ENCODE data around the gene ESRRG.

Gene ESRRG

DNA sequence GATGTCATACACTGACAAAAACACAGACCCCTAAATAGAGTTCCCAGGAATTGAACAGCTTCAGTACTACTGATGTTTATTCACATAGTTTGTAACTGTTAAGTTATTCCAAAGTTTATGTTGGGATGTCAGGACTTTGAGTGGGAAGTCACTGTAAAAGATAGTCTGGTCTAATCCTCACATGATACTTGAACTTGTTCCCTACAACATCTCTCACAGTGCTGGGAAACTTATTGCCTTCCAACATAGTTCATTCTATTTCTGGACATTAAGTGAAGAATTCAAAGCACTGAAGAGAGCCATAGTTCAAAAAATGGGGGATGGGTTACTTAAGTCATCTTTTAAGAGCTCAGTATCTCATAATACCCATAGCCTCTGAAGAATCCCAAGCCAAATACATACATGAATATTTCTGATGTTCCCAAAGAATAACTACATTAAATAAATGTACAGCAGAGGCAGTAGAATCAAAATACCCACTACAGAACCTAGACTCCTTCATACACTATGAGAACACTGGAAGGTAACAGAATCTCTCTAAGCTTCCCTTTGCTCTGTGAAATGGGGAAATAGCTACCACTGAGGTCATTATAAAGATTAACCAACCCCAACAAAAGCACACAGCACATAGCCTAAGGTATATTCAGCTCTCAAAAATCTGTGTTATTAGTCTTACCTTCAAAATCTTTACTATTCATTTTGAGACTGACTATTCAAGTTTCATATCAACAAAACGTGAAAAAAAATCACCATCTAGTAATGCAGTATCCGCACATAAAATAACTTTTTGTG lies 81.4 kb downstream of the ESRRG start:
- DNase-seq (ENCODE audit: low read depth) = no peak
- no peak overlapping the region for H3K4me3 ChIP-seq (ENCODE audit: low read depth, low read length)
- TF ChIP-seq, protein P1, sequence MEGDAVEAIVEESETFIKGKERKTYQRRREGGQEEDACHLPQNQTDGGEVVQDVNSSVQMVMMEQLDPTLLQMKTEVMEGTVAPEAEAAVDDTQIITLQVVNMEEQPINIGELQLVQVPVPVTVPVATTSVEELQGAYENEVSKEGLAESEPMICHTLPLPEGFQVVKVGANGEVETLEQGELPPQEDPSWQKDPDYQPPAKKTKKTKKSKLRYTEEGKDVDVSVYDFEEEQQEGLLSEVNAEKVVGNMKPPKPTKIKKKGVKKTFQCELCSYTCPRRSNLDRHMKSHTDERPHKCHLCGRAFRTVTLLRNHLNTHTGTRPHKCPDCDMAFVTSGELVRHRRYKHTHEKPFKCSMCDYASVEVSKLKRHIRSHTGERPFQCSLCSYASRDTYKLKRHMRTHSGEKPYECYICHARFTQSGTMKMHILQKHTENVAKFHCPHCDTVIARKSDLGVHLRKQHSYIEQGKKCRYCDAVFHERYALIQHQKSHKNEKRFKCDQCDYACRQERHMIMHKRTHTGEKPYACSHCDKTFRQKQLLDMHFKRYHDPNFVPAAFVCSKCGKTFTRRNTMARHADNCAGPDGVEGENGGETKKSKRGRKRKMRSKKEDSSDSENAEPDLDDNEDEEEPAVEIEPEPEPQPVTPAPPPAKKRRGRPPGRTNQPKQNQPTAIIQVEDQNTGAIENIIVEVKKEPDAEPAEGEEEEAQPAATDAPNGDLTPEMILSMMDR (IDR thresholded peaks at IDR 0.05; ENCODE audit: insufficient read depth, low read depth, low read length, missing control alignments) = no peak

GRCh38 chr1:216640100-216640499 lies 83.1 kb downstream of the ESRRG start:
- no peak overlapping the region for H3K4me3 ChIP-seq (ENCODE audit: low read depth, low read length)
- DNase-seq (ENCODE audit: low read depth) = no peak
- TF ChIP-seq, protein P1 (IDR thresholded peaks at IDR 0.05; ENCODE audit: insufficient read depth, low read depth, low read length, missing control alignments) = no peak

- DNase-seq (ENCODE audit: low read depth) = no peak
- H3K4me3 ChIP-seq (ENCODE audit: low read depth, low read length) = no peak overlapping the region
- TF ChIP-seq, protein P1 (IDR thresholded peaks at IDR 0.05; ENCODE audit: insufficient read depth, low read depth, low read length, missing control alignments) = no peak
Measured at GRCh38 chr1:216632980-216633379, 90.2 kb downstream of the ESRRG start.

- no peak overlapping the region for H3K4me3 ChIP-seq (ENCODE audit: low read depth, low read length)
- DNase-seq (ENCODE audit: low read depth) = no peak
- TF ChIP-seq, protein P1 (IDR thresholded peaks at IDR 0.05; ENCODE audit: insufficient read depth, low read depth, low read length, missing control alignments) = no peak
Measured at GRCh38 chr1:216630532-216630931, 92.7 kb downstream of the ESRRG start.

DNA sequence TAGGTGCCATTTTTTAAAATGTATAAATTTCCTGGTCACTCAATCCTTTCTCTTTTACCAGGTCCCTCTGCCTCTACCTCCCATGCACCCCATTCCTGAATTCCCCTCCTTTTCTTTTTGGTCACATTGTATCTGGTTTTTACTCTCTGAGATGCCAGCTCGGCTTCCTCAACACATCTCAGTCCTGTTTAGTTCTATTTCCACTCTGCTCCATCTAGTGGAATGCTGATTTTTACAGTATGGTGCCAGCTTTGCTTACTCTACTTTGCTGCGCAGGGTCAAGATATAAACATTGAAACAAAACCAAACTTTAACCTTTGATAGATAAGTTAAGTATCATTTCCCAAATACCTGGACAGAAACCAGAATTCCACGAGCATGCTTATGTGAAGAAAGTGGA lies 96.0 kb downstream of the ESRRG start:
- TF ChIP-seq, protein P1 (IDR thresholded peaks at IDR 0.05; ENCODE audit: insufficient read depth, low read depth, low read length, missing control alignments) = no peak
- H3K4me3 ChIP-seq (ENCODE audit: low read depth, low read length) = no peak overlapping the region
- DNase-seq (ENCODE audit: low read depth) = no peak

DNA sequence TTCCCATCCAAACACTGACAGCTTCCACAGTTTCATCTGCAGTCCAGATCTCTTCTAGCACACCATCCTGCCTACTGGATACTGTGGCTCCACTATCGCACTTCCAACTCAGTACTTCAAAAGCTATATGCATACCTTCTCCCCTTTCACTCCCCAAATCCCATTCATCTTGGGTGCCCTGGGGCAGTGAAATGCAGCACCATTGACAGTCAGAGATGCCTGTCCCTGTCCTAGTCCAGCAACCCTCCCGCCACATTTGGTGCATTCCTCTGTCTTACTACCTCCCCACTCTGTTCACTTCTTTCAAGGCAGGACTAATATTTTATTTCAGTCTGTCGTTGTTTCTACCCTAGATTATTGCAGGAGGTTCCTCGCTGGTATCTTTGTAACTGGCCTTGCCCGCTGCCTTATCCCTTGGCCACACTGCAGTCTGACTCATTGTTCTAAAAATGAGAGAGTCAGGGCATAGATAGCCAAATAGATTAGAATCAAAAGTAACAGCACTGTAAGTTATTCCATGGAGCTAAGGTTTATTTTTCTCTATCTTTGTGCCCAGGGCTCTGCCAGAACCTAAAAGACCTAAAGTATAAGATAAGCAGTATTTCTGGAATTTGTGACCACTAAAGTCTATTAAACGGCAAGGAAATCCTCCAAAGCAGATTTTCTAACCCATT lies 96.7 kb downstream of the ESRRG start:
- H3K4me3 ChIP-seq (ENCODE audit: low read depth, low read length) = no peak overlapping the region
- no peak for DNase-seq (ENCODE audit: low read depth)
- TF ChIP-seq, protein P1 (IDR thresholded peaks at IDR 0.05; ENCODE audit: insufficient read depth, low read depth, low read length, missing control alignments) = no peak

All from GM12865 (cell line).